ENCODE data around the gene CLASP2.

- no peak for TF ChIP-seq CTCF (IDR thresholded peaks at IDR 0.05; ENCODE audit: borderline replicate concordance, extremely low read depth, low read length, poor library complexity, severe bottlenecking)
- TF ChIP-seq EZH2 (IDR thresholded peaks at IDR 0.05; ENCODE audit: borderline replicate concordance, low read depth, low read length, severe bottlenecking), result no peak
These were observed 138.2 kb downstream of the CLASP2 start for GRCh38 chr3:33579840-33580239.

All from DND-41 (cell line).